SU-DHL-6 (cell line): Measurements from ENCODE around the gene MED31.

ENCODE experiments used
- EZH2phosphoT487 ChIP-seq: fragments of 200-600 bp; sonication (generic), shearing (Covaris generic); conservative IDR thresholded peaks from 2 replicates; pipeline ENCODE4 v1.6.1; 2018; ENCODE audit warnings: mild to moderate bottlenecking, antibody characterized with exemption, low read length, moderate library complexity, mixed read lengths
- TF ChIP-seq, protein P1 (sequence below): fragments of 200-600 bp; sonication (generic); IDR thresholded peaks from one replicate; pipeline ENCODE4 v1.5.1; 2017; ENCODE audit warnings: antibody characterized with exemption, mild to moderate bottlenecking, low read length, moderate library complexity; ENCODE audit not compliant: insufficient read depth, poor library complexity, severe bottlenecking

DNA sequence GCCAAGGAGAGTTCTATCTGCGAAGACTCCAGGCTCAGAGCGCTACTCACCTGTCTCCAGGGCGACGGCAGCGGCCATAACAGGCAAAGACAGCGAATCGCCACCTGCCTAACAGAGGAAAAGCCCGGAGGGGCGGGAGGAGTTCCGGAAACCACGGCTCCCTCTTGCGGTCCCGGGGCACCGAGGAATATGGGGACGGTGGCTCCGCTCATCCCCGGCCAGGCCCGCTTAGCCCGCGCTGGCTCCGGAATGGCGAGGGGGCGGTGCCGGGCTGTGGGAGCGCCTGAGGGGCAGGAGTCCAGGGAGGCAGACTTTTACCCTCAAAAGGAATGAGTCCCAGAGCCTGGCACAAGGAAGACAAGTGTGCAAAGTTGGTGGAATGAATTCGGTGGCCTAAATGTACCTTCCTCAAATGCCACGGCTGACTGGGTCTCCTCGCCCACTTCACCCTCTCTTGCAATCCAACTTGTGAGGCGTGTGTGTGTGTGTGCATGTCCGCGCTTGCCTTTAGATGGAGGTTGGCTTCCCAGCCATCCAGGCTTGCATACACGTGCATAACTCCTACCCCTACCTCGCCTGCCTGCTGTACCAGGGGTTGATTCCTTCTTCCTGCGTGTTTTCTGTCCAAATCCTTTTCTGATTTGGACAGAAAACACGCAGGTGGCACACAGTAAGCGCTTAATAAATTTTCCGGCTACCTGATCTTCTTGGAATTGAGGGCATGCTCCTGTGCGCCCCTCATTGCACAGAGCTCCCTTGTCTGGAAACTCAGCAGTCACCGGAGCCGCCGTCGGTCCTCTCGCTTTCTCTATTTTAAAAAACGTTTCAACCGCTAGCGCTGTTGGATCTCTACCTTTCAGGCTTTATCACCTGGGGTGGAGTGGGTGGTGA is 3.7 kb upstream of the MED31 start:
- TF ChIP-seq, protein P1, sequence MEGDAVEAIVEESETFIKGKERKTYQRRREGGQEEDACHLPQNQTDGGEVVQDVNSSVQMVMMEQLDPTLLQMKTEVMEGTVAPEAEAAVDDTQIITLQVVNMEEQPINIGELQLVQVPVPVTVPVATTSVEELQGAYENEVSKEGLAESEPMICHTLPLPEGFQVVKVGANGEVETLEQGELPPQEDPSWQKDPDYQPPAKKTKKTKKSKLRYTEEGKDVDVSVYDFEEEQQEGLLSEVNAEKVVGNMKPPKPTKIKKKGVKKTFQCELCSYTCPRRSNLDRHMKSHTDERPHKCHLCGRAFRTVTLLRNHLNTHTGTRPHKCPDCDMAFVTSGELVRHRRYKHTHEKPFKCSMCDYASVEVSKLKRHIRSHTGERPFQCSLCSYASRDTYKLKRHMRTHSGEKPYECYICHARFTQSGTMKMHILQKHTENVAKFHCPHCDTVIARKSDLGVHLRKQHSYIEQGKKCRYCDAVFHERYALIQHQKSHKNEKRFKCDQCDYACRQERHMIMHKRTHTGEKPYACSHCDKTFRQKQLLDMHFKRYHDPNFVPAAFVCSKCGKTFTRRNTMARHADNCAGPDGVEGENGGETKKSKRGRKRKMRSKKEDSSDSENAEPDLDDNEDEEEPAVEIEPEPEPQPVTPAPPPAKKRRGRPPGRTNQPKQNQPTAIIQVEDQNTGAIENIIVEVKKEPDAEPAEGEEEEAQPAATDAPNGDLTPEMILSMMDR = no peak
- TF ChIP-seq EZH2phosphoT487 = no peak
